ENCODE results near the gene CD33. TPM values are rescaled to one million over a fixed set of nuclear protein-coding genes. Genes with fewer than 3 reads are reported as not detected.

Gene CD33
- total RNA-seq, 4 donors from 2014 or later: 1.8 to 7.0 (median 2.8) TPM

DNA sequence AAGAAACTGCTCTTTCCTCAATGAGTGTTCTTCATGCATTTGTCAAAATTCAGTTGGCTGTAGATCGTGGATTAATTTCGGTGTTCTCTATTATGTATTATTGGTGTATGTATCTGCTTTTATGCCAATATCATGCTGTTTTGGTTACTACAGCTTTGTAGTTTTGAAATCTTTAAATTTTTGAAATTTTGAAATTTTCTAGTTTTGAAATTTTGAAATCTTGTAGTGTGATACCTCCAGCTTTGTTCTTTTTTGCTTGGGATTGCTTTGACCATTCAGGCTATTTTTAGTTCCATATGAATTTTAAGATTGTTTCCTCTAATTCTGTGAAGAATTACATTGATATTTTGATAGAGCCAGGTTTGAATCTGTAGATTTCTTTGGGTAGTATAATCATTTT is 3.1 kb downstream of the CD33 start:
- WGBS, 2 donors (ENCODE audit: low coverage in 1 of 2): 88 to 89% methylated on average over 2 of the region's 2 CpGs
- no peak overlapping the region for H3K27ac ChIP-seq
- no peaks in the 10 kb centered on the region for H3K9me3 ChIP-seq
- no peak overlapping the region for H3K4me3 ChIP-seq
- ATAC-seq: no peak
- no peak for TF ChIP-seq POLR2A (IDR thresholded peaks at IDR 0.05)
- TF ChIP-seq, protein P1, sequence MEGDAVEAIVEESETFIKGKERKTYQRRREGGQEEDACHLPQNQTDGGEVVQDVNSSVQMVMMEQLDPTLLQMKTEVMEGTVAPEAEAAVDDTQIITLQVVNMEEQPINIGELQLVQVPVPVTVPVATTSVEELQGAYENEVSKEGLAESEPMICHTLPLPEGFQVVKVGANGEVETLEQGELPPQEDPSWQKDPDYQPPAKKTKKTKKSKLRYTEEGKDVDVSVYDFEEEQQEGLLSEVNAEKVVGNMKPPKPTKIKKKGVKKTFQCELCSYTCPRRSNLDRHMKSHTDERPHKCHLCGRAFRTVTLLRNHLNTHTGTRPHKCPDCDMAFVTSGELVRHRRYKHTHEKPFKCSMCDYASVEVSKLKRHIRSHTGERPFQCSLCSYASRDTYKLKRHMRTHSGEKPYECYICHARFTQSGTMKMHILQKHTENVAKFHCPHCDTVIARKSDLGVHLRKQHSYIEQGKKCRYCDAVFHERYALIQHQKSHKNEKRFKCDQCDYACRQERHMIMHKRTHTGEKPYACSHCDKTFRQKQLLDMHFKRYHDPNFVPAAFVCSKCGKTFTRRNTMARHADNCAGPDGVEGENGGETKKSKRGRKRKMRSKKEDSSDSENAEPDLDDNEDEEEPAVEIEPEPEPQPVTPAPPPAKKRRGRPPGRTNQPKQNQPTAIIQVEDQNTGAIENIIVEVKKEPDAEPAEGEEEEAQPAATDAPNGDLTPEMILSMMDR (IDR thresholded peaks at IDR 0.05): no peak
- H3K4me1 ChIP-seq: no peaks in the 10 kb centered on the region
- H3K27me3 ChIP-seq: peaks cover 34% of the 10 kb centered on the region
- H3K36me3 ChIP-seq: no peaks in the 10 kb centered on the region

DNA sequence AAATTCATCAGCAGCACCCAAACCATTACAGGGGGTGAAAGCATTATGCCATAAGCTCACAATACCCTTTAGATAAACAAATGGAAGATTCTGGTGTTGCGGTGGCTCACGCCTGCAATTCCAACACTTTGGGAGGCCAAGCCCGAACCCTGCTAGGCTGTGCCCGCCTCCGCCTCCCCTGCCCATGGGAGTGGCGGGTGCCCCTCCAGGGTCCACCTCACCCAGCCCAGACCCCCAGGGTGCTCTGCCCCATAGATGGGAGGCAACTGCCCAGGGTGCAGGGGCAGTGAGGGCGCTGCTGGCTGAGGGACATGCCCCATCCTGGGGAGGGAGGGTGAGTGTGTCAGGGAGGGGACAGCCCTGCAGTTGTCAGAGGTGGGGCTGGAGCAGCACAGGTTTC is 16.0 kb downstream of the CD33 start:
- Histone ChIP-seq H3K27ac (no peak overlapping the region), H3K4me3 (no peak overlapping the region), H3K4me1 (no peaks in the 10 kb centered on the region), H3K27me3 (peaks cover 32% of the 10 kb centered on the region), H3K9me3 (peaks cover 0 to 8% (median 0%) of the 10 kb centered on the region in 3 donors), H3K36me3 (no peaks in the 10 kb centered on the region)
- TF ChIP-seq POLR2AphosphoS5 (IDR thresholded peaks at IDR 0.05): no peak
- TF ChIP-seq, protein P1 (IDR thresholded peaks at IDR 0.05): no peak
- TF ChIP-seq EP300 (IDR thresholded peaks at IDR 0.05): no peak
- TF ChIP-seq POLR2A (IDR thresholded peaks at IDR 0.05): no peak
- 93 to 100% methylated on average over 1 to 3 of the region's 7 CpGs for WGBS, 2 donors (ENCODE audit: low coverage in 1 of 2)
- ATAC-seq: no peak

DNA sequence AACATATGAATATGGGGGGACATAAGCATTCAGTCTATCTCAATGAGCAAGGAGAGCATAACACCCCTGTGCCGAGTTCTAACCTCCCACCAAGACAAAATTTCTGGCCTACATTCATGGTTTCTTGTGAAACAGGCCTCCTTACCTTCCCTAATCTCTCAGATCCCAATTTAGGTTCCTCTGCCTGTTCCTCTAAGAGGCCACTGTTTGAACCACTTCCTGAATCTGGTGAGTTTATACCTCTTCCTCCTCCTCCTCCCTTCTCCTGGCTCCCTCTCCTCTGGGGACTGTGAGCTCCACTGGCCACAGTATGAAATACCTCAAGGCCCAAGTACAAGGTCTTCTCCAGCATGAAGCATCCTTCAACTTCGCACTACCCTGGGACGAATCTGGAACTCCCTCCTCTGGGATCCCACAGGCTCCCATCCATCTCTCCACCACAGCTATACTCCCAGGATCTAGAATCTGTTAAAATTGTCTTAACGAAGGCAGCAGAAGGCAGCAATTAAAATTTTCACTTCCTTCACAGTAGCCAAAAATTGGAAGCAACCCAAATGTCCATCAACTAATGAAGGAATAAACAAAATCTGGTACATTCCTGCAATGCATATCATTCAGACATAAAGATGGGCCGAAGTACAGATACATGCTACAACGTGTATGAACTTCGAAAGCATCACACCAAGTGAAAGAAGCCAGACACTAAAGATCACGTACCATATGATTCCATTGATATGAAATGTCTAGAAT is 18.2 kb downstream of the CD33 start:
- no peak for TF ChIP-seq POLR2AphosphoS5 (IDR thresholded peaks at IDR 0.05)
- no peak for TF ChIP-seq POLR2A (IDR thresholded peaks at IDR 0.05)
- TF ChIP-seq, protein P1 (IDR thresholded peaks at IDR 0.05): no peak
- no peak for TF ChIP-seq EP300 (IDR thresholded peaks at IDR 0.05)
- WGBS, 2 donors (ENCODE audit: low coverage in 1 of 2): 53 to 74% methylated on average over 6 to 7 of the region's 8 CpGs
- ATAC-seq: no peak
- H3K4me3 ChIP-seq: no peak overlapping the region
- H3K9me3 ChIP-seq: peaks cover 0 to 8% (median 0%) of the 10 kb centered on the region in 3 donors
- no peak overlapping the region for H3K27ac ChIP-seq
- no peaks in the 10 kb centered on the region for H3K36me3 ChIP-seq
- no peaks in the 10 kb centered on the region for H3K4me1 ChIP-seq
- H3K27me3 ChIP-seq: peaks cover 26% of the 10 kb centered on the region

DNA sequence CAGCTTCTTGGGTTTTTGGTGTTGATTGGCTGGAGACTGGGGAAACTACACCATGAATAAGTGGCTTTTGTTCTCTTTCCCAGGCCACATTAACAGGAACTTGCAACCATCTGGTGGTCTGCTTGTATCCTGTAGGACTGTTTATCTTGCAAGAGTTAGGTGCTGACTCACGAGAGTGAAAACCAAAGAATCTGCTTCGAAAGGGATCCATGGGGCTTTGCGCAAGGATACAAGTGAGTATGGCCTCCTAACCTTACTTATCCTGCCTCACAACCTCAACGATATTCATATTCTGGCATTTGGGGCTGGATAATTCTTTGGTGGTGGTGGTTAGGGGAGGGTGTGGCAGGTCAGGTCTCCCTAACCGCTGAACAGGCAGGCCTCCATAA is 21.3 kb downstream of the CD33 start:
- no peak for TF ChIP-seq POLR2AphosphoS5 (IDR thresholded peaks at IDR 0.05)
- TF ChIP-seq, protein P1 (IDR thresholded peaks at IDR 0.05): no peak
- no peak for TF ChIP-seq EP300 (IDR thresholded peaks at IDR 0.05)
- H3K27ac ChIP-seq: no peak overlapping the region
- H3K4me1 ChIP-seq: no peaks in the 10 kb centered on the region
- H3K36me3 ChIP-seq: no peaks in the 10 kb centered on the region
- peaks cover 30% of the 10 kb centered on the region for H3K27me3 ChIP-seq
- WGBS, 2 donors (ENCODE audit: low coverage in 1 of 2): 68 to 75% methylated on average over 5 of the region's 5 CpGs
- ATAC-seq: no peak
- peaks cover 0 to 8% (median 0%) of the 10 kb centered on the region in 3 donors for H3K9me3 ChIP-seq
- no peak overlapping the region for H3K4me3 ChIP-seq

DNA sequence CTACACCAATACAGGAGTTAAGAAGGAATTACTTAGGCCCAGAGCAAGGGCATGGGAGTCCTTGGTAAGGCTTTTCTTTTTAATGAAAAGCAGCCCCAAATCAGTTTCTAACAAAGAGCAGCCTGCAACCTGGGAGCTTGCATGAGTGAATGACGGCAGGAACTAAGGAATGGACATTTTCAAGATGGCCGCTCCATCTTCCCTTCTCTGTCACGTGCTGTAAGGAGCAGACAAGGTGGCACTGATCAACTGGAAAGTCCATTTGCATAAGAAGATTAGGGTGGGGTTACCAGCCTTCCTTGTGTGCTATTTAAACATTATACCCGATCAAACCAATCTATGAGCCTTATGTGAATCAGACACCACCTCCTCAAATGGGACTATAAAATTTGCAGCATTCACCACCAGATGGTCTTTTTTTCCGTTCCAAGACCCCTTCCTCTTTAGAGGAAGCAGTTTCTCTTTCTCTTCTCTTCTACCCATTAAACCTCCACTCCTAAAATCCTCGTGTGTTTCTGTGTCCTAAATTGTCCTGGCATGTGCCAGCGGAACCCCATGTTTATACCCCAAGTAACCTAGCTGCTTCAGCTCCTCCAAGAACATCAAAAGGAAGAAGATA is 23.2 kb downstream of the CD33 start:
- TF ChIP-seq POLR2AphosphoS5 (IDR thresholded peaks at IDR 0.05) (no peak), EP300 (IDR thresholded peaks at IDR 0.05) (no peak), POLR2A (IDR thresholded peaks at IDR 0.05) (no peak)
- TF ChIP-seq, protein P1 (IDR thresholded peaks at IDR 0.05): no peak
- Histone ChIP-seq H3K9me3 (no peaks in the 10 kb centered on the region), H3K4me1 (no peaks in the 10 kb centered on the region), H3K27ac (no peak overlapping the region), H3K4me3 (no peak overlapping the region), H3K36me3 (no peaks in the 10 kb centered on the region), H3K27me3 (peaks cover 30% of the 10 kb centered on the region)
- 60% methylated on average over 7 of the region's 7 CpGs; no CpG with 5 or more reads in 1 of the 2 donors for WGBS, 2 donors (ENCODE audit: low coverage in 1 of 2)
- no peak for ATAC-seq

Data from gastroesophageal sphincter (tissue), 4 donors.